Right ventricle myocardium superior (tissue), 1 donor: ENCODE results near the gene KLHL42. TPM values are rescaled to one million over a fixed set of nuclear protein-coding genes. Genes with fewer than 3 reads are reported as not detected.
"Not testable (repeated sequence)": the region's sequence is repeated elsewhere in the genome, so short reads cannot be mapped to it uniquely, and the experiment has no call there.

Experiments
- ATAC-seq: fragments of 200-7000 bp; cut with Tn5 transposase; one replicate; pipeline ENCODE4 v1.9.1; 2020; ENCODE audit warnings: mild to moderate bottlenecking; ENCODE audit not compliant: poor library complexity
- DNase-seq: peaks from one replicate; pipeline ENCODE4 v3.0.0-alpha.2; 2020
- intact Hi-C: fragments of 100-400 bp; cut with DNase I; formaldehyde crosslinking; loops from one replicate; pipeline ENCODE4 v1.11.2; 2022
- long read RNA-seq: library from polyadenylated mRNA; unstranded; transcript quantifications from one replicate; pipeline ENCODE4 v2.0.0, GENCODE V29; 2021
- total RNA-seq: library from RNA; stranded (reverse); fragmentation: NEBNext Ultra II Directional; extraction: Animal tissue kit (Norgen Biotek cat#: 25700); gene quantifications from one replicate; pipeline ENCODE4 v1.2.1, GENCODE V29; 2021
- donor health status: DM: no; HTN: yes; CAD: no; lungs with severe emphysema.

KLHL42 gene, protein sequence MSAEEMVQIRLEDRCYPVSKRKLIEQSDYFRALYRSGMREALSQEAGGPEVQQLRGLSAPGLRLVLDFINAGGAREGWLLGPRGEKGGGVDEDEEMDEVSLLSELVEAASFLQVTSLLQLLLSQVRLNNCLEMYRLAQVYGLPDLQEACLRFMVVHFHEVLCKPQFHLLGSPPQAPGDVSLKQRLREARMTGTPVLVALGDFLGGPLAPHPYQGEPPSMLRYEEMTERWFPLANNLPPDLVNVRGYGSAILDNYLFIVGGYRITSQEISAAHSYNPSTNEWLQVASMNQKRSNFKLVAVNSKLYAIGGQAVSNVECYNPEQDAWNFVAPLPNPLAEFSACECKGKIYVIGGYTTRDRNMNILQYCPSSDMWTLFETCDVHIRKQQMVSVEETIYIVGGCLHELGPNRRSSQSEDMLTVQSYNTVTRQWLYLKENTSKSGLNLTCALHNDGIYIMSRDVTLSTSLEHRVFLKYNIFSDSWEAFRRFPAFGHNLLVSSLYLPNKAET
- 5.4 TPM for total RNA-seq
- long read RNA-seq, full-length matches to known transcripts: 13 of 15 reads
- long read RNA-seq, partial matches to known transcripts: 0 of 15 reads
- long read RNA-seq, other reads (novel, unspliced or antisense): 2 of 15 reads

DNA sequence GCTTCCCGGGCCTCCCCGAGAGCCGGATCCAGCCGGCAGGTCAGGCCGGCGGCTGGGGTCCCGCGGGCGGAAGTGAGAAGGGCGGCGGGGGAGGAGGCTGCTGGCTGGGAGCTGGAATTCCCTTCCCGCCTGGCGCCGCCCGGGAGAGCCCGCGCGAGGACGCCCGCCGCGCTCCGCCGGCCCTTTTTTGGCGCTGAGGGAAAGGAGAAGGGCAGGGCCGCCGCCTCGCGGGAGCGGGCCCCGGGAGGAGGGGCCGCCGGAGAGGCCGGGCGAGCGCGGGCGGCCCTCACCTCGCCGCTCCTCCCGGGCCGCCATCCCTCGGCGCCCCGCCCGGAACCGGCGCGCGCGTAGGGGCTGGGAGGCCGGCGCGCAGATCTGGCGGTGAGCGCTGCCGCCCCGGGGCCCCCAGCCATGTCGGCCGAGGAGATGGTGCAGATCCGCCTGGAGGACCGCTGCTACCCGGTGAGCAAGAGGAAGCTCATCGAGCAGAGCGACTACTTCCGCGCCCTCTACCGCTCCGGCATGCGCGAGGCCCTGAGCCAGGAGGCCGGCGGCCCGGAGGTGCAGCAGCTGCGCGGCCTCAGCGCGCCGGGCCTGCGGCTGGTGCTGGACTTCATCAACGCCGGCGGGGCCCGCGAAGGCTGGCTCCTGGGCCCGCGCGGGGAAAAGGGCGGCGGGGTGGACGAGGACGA is at the start of gene KLHL42, which contains the start of gene MANSC4:
Gene KLHL42 (plus strand): TSS at position 314 of the 692 bp plus-strand sequence. CDS start 98 bp downstream, at position 412.
Gene MANSC4 (minus strand): TSS at position 317 of the 692 bp plus-strand sequence. CDS start 8,960 bp downstream, outside the sequence.
- DNase-seq (peak; percentile 82), ATAC-seq (peak; percentile 98)
- intact Hi-C loops: no loop called here

DNA sequence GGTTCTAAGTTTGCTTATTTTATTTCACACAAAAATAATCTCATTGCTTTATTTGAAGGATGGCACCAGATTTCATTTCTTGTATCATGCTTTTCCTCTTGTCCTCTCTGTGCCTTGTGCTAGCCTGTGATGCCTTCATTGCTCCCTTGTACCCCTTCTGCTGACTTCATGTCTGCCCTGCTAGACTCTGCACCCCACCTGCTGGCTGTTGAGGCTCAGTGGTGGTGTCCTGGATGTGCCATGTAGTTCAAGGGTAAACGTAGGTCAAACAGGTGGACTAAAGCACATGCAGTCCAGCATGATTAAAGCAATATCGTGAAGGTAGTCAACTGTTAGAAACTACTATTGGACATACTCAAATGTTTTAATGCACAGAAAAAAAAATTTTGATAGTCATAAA is 47.8 kb upstream of the KLHL42 start:
- ATAC-seq: no peak
- intact Hi-C loops: loop anchor here (10.0 kb wide), 1 partner anchor 203 kb away; no protein-coding TSS in a partner anchor
- no peak for DNase-seq

DNA sequence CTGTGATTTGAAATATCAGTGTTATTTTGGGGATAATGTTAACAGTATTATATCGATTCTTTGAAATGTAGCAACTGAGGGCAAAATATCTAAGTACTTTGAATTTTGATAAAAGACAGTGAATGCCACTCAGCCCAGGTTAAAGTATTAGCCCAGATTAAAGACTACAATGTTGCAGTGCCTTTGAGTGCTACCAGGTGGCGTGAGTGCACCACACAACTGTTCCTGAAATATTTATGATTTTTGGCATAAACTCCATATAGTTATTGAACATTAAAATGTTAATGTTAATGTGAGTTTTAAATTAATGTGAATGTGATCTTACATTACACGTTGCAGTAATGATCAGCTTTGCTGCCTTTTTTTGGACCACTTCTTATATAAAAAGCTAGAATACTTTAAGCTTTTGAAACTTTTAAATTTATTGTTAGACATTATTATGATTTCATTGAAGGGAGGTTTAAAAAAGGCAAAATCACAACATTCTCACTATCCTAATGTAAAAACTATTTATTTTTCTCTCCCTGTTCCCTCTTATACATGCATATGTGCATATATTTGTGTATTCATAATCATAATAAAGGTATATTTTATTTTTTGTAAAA is 46.9 kb upstream of the KLHL42 start:
- ATAC-seq (no peak), DNase-seq (no peak)
- intact Hi-C loops: loop anchor here (10.0 kb wide), 1 partner anchor 202 kb away; no protein-coding TSS in a partner anchor

DNA sequence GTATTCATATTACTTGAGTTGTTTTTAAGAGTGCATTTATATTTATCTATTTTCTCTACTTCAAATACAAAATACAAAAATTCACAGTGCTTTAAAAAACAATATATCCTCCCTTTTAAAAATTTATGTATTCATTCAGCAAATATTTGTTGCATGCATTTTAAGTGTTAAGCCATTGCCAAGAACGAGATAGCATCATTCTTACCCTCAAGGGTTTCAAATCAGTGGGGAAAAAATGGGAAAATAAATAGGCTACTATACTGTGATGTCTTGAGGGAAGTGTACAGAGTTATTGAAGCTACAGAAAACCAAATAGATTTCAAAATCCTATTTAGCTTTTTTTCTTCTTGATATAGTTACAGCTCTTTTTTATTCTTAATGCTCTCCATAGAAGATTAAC is 46.2 kb upstream of the KLHL42 start:
- DNase-seq: no peak
- intact Hi-C loops: loop anchor here (10.0 kb wide), 1 partner anchor 201 kb away; no protein-coding TSS in a partner anchor
- no peak for ATAC-seq

DNA sequence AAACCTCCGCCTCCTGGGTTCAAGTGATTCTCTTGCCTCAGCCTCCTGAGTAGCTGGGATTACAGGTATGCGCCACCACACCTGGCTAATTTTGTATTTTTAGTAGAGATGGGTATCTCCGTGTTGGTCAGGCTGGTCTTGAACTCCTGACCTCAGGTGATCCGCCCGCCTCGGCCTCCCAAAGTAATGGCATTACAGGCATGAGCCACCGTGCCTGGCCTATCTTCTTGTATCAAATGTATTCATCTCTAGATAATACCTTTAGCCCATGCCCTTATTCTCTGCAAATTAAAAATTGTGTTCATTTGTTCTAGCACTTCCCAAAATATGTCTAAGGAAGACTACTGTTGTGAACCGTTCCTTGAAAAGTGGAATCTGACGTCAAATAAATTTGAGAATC is 45.7 kb upstream of the KLHL42 start:
- intact Hi-C loops: loop anchor here (10.0 kb wide), 1 partner anchor 200 kb away; no protein-coding TSS in a partner anchor
- not testable (repeated sequence) for ATAC-seq, DNase-seq

DNA sequence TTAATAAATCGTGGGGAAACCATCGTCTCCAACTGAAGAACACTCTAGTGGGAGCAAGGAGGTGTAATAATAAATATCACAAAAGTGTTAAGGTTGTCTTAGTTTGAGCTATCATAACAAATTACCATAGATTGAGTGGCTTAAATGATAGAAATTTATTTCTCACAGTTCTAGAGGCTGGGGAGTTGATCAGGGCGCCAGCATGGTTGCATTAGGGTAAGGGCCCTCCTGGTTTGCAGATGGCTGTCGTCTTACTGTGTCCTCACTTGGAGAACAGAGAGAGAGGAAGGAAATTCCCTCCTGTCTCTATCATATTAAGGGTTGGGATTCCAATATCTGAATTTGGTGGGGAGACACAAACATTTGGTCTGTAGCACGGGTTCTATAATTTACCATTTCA is 36.4 kb upstream of the KLHL42 start:
- intact Hi-C loops: loop anchor here (5.0 kb wide), 1 partner anchor 79 kb away; no protein-coding TSS in a partner anchor
- no peak for DNase-seq
- no peak for ATAC-seq

DNA sequence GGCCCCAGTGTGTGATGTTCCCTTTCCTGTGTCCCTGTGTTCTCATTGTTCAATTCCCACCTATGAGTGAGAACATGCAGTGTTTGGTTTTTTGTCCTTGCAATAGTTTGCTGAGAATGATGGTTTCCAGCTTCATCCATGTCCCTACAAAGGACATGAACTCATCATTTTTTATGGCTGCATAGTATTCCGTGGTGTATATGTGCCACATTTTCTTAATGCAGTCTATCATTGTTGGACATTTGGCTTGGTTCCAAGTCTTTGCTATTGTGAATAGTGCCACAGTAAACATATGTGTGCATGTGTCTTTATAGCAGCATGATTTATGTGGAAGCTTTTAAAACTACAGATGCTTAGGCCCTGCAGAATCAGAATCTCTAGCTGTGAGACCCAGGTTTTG is 34.3 kb upstream of the KLHL42 start:
- ATAC-seq, DNase-seq, intact Hi-C loops: not testable (repeated sequence)

DNA sequence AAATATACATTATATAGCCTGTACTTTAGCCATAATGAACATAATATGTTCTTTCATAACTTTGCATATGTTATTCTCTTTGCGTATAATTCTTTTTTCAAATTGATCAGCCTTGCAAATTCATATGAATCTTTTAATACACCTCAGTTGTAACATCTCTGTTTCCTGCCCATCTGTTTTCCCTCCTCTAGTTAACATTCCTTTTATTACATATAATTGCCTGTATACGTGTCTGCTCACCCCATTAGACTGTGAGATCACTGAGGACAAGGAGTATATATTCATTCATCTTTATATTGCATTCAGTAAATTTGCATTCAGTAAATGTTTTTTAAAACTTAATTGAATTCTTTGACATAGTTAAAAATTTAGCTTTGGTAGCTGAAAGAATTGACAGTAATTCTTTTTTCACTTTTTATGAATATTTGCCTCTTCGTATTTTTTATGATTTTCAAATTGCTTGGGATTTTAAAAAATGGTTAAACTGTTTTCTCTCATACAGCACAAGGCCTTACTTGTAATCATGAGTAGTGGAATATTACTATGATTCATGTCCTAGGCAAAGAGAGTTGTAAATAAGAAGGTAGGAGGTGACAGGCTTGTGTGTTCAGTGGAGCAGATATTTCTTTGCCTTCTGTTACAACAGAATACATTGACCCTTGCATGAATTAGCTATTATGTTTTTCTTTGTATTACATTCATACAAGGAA is 32.8 kb upstream of the KLHL42 start:
- intact Hi-C loops: no loop called here
- peak; percentile 46 for ATAC-seq
- DNase-seq: no peak

DNA sequence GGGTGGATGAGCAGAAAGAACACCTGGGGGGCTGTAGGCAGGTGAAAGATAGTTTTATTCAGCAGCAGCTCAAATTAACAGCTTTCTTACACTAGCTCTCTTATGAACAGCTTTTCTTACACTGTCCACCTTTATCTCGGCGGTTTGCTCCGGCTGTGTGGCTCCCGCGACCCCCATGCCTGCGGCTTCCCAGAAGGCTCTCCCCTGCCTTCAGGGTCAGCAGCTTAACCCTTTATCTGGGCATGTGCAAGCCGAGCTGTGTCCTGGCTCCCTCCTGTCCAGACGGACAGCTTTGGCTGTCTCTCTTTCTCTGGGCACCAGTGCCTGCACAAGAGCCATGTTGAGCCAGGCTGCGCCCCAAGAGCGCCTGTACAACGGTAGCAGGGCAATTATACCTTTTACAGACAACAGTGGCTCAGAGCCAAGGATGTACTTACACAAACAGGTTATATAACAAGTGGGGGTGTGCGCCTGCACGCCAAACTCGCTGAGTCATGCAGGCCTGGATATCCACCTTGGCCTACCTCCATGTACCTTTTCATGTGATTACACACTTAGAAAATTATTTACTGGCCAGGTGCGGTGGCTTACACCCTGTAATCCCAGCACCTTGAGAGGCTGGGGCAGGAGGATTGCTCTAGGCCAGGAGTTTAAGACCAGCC is 28.5 kb upstream of the KLHL42 start:
- intact Hi-C loops: no loop called here
- ATAC-seq: no peak
- DNase-seq: no peak

DNA sequence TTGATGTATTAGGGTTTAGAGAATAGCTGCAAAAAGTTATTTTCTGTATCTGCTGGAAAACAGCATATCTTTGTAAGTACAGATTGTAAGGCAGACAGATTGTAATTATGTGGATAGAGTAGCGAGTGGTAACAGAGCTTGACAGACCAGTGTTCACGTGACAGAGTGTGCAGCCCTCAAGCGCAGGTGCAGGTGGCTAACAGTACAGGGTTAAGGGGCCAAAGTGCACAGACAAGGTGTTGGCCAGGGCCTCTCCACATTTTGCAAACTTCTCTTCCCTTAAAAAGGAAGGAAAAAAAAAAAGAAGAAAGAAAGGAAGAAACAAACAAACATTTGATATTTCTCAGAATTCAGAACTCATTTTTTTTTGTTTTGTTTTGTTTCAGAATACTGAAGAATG is 25.2 kb upstream of the KLHL42 start:
- no peak for ATAC-seq
- intact Hi-C loops: no loop called here
- DNase-seq: no peak

DNA sequence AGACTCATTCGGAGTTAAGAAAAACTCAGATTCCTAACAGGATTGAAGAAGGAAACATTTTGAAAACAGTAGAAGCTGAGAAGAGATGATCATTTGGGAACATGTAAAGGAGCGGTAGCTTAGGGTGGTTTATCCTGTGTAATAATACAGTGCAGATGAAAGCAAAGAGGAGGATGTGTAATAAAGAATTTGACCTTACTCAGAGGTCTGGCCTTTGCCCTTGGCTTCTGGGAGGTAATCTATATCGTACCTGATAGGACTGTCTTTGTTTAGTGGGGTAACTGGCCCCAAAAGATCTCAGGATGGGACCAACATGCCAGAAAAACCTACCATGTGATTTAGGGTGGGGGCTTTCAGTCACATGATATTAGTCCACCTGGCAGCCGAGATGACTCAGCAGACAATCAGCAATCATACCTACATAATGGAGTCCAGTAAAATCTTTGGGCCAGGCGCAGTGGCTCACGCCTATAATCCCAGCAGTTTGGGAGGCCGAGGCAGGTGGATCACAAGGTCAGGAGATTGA is 23.3 kb upstream of the KLHL42 start:
- DNase-seq (no peak), ATAC-seq (no peak)
- intact Hi-C loops: no loop called here

DNA sequence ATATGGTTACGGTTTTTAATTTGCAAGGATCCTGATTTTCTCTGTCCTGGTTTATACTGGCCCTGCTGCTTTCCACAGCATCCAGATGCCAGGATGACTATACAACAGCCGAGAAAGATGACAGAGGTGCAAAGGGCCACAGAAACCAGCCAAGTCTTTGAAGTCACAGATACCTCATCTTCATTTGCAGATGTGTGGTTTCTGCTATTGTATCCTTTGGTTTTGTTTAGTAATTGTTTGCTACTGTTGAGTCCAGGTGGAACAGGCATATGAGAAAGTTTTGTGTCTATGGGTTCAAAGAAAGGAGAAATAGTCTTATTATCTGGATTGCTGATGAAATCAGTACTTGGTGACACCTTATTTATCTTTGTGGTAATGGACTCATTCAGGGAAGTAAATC is 17.3 kb upstream of the KLHL42 start:
- intact Hi-C loops: no loop called here

DNA sequence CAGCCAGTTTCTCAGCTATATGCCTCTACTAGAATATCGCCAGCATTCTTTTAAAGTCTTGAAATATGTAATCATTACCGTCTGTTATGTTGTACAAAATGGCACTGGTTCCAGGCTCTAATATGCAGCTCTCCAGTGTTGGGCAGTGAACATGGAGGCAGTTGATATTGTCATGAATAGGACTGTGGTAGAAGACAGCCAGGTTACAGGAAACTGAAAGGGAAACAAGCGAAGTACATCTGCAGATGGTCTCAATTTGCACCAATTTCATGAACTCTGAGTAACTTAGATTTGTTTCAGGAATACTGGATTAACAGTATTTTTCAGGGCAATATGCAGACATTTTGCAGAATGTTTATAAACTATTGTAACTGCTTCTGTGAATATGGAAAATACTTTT is 13.4 kb upstream of the KLHL42 start:
- no peak for ATAC-seq
- intact Hi-C loops: no loop called here
- DNase-seq: no peak

More for the DNA sequence above, 17.3 kb upstream of the KLHL42 start:
- no peak for ATAC-seq
- no peak for DNase-seq

DNA sequence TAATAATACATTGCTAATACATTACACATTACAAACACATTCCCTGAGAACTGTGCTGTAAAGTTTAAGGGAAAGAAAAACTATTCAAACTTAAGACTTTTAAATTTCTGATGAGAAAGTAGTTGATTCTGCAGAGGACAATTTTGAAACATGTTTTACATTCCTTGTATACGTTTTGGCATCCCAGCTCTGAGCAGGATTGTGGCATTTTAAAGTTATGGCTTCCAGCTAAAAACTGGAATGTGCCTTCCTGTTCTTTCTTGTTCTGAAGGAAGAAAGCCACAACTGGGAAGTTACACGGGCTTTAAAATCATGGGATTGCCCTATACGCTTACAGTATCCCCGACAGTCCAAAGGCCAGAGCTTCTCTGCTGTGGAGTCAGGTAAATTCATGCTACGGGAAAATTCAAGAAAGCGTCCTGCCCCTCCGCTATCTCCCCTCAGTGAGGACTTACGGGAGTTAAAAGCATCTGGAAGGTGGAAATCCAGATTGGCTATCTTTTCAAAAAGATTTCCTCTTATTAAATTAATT is 10.8 kb upstream of the KLHL42 start:
- intact Hi-C loops: no loop called here
- ATAC-seq (no peak), DNase-seq (no peak)

DNA sequence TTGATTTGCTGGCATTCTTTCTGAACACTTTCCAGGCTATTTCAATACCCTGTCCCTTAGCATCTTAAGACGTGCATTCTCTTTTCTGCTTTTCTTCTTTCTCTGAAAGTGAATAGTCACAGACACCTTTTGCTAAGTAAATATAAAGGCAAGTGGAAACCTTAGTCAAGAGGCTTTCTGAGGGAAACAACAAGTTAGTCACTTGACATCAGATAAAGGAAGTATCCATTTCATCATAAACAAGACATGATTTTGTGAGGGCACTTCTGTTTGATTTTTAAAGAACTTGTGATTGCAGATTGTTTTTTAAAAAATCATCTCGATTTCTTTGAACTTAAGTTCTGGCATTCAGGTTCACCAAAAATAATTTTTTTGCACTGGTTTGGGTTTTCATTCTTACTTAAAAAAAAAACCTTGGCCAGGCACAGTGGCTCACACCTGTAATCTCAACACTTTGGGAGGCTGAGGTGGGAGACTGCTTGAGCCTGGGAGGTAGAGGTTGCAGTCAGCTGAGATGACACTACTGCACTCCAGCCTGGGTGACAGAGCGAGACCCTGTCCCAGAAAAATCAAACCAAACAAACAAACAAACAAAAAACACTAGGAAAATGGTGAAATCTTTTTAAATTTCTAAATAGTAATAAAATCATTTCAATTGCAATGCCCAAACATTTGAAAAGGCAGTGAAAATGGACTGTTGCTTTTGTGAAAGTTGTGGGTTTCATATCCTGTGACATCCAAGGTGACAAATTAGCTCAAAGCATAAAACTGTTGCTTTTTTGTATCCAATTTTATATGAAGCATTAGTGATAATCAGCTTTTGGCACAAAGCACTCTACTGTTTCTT is 8.3 kb upstream of the KLHL42 start:
- intact Hi-C loops: no loop called here
- no peak for ATAC-seq
- no peak for DNase-seq

DNA sequence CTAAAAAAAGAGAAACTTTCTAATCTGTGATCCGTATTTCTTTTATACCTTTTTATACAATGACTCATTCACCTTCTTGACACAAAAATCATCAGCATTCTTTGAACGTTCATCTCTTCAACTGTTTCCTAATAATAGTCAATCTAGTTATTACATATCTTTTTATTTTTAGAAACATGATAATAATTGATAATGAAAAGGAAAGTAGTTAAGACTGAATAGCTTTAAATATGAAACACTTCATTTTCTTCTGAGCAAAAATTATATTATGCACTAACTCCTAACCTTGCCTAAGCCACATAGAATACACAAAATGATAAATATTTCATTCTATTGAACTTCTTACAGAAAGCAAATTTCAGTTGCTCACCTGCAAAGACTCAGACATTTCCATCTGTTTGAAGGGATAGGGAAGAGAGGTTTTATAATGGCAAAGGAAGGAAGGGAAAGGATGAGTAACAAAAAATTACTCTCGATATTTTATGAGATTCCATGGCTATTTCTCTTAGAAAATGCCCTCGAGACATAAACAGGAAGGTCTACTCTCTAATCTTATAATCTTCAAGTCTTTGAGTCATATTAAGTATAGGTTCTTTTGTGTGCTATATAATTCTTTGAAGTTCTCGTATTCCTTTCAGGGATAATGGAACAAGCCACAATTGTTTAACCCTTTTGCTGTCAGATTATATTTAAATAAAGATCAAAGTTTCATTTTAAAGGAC is 7.5 kb upstream of the KLHL42 start:
- no peak for ATAC-seq
- no peak for DNase-seq
- intact Hi-C loops: no loop called here
